Stimulated activated CD8-positive, alpha-beta memory T cell treated with anti-CD3 and anti-CD28 coated beads, Interleukin-2, amount 100 ng/mL, for 1 hour (primary cell): ENCODE data around the gene ZBTB32.

Experiments
- DNase-seq, 2 donors: peaks; one replicate each; pipeline ENCODE4 v3.0.0-alpha.2; 2020; ENCODE audit warnings: low read depth in 2 of 2

ZBTB32 gene

GRCh38 chr19:35734889-35735288, 30.5 kb downstream of the ZBTB32 start:
- no peak for DNase-seq

- DNase-seq: no peak
Measured at GRCh38 chr19:35736913-35737886, 32.8 kb downstream of the ZBTB32 start.

GRCh38 chr19:35738021-35738886, 33.9 kb downstream of the ZBTB32 start:
- DNase-seq: no peak

GRCh38 chr19:35738887-35739229, 34.5 kb downstream of the ZBTB32 start:
- no peak for DNase-seq

- no peak for DNase-seq
Measured at GRCh38 chr19:35739275-35740107, 35.1 kb downstream of the ZBTB32 start.

GRCh38 chr19:35740108-35740422, 35.7 kb downstream of the ZBTB32 start:
- DNase-seq: no peak

- peak; percentile 86 to 94 for DNase-seq
Measured at GRCh38 chr19:35740423-35741202, 36.3 kb downstream of the ZBTB32 start.

- no peak for DNase-seq
Measured at GRCh38 chr19:35741203-35741515, 36.8 kb downstream of the ZBTB32 start.

- DNase-seq: peak in 1 of 2 donors; percentile 43
Measured at GRCh38 chr19:35742121-35742724, 37.9 kb downstream of the ZBTB32 start, which contains the start of gene IGFLR1. TSS of gene IGFLR1 (minus strand) at chr19:35742452. CDS start at chr19:35741180, 1,272 bp downstream.

GRCh38 chr19:35743640-35744429, 39.5 kb downstream of the ZBTB32 start:
- no peak for DNase-seq

- peak; percentile 79 to 87 for DNase-seq
Measured at GRCh38 chr19:35744430-35745327, 40.3 kb downstream of the ZBTB32 start.

GRCh38 chr19:35745328-35746086, 41.1 kb downstream of the ZBTB32 start, which contains the start of the genes PSENEN and U2AF1L4:
TSS of gene PSENEN (plus strand) at chr19:35745651. CDS start at chr19:35745931, 280 bp downstream.
TSS of gene U2AF1L4 (minus strand) at chr19:35745418. CDS start at chr19:35745391, 27 bp downstream.
- peak; percentile 92 to 93 for DNase-seq

GRCh38 chr19:35746087-35746462, 41.7 kb downstream of the ZBTB32 start:
- no peak for DNase-seq

GRCh38 chr19:35746531-35746930, 42.2 kb downstream of the ZBTB32 start:
- no peak for DNase-seq

- peak; percentile 90 to 97 for DNase-seq
Measured at GRCh38 chr19:35748106-35749020, 44.0 kb downstream of the ZBTB32 start, which contains the start of gene LIN37. TSS of gene LIN37 (plus strand) at chr19:35748576. CDS start at chr19:35748725, 149 bp downstream.

- no peak for DNase-seq
Measured at GRCh38 chr19:35750167-35750566, 45.8 kb downstream of the ZBTB32 start.
